ENCODE results near the gene ZC3H7B. TPM values are rescaled to one million over a fixed set of nuclear protein-coding genes. Genes with fewer than 3 reads are reported as not detected.
"Not testable (repeated sequence)": the region's sequence is repeated elsewhere in the genome, so short reads cannot be mapped to it uniquely, and the experiment has no call there.

The ZC3H7B gene
- polyA plus RNA-seq, 3 donors, result 93.3 to 102 (median 96.9) TPM

DNA sequence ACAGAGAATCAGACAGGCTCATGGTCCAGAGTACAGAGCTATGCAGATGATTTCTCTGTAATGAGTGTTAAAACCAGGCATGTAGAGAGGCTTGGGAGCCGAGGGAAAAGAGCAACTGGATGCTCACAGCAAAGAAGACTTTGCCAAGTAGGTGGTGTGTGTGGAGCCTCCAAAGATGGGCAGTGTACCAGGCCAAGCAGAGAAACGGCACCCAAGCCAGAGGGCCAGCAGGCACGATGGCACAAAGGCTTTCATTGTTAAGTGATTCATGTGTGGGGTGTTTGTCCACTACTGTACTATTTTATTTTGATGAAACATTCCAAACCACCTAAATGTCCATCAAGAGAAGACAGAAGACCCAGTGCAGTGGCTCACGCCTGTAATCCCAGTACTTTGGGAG, 26.5 kb upstream of the ZC3H7B start:
- DNase-seq, result no peak

GRCh38 chr22:41280065-41280464, 21.3 kb upstream of the ZC3H7B start:
- no peak for DNase-seq

GRCh38 chr22:41280854-41281253, 20.5 kb upstream of the ZC3H7B start:
- DNase-seq, result no peak

GRCh38 chr22:41284465-41284864, 16.9 kb upstream of the ZC3H7B start:
- no peak for DNase-seq

DNA sequence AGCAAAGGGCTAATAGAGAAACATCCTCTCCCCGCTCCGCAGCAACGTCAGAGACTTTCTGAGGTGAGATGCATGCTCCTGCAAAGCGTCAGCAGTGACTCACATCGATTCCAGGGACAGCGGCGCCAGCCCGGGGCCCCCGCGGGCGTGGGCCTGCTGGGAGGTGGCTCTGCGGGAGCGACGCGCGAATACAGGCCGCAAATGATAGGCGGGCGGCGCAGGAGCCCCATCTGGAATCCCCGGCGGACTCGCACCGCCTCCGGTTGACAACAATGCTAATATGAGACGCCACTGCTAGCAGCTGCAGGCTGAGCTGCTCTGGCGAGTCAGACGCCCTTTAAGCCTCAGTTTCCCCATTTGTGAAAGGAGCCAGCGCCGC, 15.9 kb upstream of the ZC3H7B start:
- no peak for DNase-seq

DNA sequence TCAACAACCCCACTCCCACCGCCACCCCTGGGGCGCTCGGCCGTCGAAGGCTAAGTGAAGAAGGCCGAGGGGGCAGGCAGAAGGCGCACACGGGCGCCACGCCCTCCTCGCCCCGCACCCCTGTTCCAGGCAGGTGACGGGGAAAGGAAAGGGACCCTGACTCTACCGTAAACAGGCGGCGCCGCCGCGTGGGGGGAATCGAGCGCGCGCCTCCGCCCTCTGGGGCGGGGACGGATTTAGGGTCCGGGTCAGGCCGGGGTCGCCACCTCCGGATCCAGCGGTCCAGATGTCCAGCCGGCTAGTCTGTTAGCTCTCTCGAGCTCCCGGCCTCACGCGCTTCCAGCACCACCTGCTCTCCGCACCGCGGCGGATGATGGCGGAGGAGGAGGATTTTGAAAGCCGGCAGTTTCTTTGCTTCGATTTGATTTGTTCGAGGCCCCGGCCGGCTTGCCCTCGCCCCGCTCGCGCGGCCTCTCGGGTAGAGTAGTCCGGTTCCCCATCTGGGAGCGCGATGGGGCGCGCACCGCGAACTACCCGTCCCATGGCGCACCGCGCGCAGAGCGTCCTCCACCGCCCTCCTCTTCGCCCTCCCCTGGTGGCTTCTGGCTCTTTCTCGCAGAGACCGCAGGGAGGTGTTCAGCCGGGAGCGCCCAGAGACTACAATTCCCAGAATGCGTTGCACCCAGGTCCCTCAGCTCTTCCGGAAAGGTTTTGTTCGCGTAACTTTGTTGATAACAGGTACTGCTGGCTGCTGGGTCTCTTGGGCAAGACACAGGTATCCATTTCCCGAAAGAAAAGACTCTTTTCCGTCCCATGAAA, 15.3 kb upstream of the ZC3H7B start, which contains the start of gene RANGAP1:
Gene RANGAP1 (minus strand): TSS at position 368 of the 819 bp plus-strand sequence. CDS start 5,143 bp downstream, outside the sequence.
- DNase-seq, result peak; percentile 99

- DNase-seq, result no peak
Measured at GRCh38 chr22:41286639-41287091, 14.7 kb upstream of the ZC3H7B start.

DNA sequence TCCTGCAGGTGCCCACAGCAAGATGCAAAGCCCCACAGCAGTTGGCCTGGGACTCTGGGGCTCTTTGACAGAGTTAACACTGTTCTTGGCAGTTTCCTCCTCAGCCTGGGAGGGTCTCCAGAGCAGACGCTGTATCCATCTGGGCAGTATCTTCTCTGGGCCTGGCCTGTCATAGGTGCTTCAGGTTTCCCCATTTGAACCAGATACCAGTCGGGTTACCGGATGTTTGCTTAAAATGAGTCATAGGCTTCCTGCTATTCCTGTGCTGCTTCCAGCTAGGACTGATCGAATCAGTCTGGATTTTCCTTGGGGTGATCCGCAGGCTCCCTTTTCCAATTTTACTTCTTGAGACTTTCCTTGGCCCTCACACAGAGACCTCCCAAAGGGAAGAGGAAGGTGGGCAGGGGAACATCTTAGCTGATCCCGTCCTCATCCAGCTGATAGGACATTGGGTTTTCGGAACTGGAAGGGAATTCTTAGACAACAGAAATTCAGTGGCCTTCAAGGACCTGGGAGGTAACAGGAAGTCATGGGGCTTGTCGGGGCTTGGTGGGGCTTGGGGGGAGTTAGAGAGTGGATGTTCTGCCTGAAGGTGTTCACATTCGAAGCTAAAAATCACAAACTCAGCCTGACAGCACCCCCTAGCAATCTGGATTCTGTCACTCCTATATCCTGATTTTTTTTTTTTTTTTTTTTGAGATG, 12.9 kb upstream of the ZC3H7B start:
- no peak for DNase-seq

GRCh38 chr22:41289671-41290070, 11.7 kb upstream of the ZC3H7B start:
- no peak for DNase-seq

DNA sequence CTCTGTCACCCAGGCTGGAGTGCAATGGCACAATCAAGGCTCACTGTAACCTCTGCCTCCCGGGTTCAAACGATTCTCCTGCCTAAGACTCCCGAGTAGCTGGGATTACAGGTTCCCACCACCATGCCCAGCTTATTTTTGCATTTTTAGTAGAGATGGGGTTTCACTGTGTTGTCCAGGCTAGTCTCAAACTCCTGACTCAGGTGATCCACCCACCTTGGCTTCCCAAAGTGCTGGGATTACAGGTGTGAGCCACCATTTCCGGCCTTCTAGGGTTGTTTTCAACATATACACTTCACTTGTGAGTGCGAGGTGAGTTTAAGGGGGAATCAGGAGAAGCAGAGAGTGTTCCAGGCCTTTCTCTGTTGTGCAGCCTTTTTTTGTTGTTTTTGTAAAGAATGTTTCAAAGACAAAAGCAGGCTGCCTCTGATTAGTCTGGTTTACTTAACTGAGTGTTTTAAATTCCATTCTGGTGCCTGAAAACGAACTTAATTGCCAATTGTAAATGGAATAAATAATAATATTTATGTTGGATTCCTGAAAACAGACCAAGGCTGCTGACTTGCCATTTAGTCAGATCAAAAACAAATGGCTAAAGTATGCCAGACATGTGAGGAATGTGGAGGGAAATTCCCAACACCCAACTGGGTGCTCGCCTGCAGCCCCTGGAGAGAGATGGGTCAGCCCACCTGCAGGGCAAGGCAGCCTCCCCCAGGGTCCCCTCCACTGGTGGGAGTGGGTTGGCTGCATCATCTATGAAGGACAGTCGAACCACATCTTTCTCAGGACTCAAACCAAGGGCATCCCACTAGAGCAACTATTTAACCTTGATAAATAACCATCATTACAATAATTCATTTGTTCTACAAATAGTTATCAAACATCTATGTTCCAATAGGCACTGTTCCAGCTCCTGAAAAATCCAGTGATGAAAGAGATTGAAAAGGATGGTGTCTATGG, 10.8 kb upstream of the ZC3H7B start:
- no peak for DNase-seq

DNA sequence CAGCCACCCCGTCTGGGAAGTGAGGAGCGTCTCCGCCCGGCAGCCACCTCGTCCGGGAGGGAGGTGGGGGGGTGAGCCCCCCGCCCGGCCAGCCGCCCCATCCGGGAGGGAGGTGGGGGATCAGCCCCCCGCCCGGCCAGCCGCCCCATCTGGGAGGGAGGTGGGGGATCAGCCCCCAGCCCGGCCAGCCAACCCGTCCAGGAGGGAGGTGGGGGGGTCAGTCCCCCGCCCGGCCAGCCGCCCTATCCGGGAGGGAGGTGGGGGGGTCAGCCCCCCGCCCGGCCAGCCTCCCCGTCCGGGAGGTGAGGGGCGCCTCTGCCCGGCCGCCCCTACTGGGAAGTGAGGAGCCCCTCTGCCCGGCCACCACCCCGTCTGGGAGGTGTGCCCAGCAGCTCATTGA, 6.5 kb upstream of the ZC3H7B start:
- DNase-seq, result not testable (repeated sequence)

- no peak for DNase-seq
Measured at GRCh38 chr22:41296826-41297667, 4.3 kb upstream of the ZC3H7B start.

- no peak for DNase-seq
Measured at GRCh38 chr22:41300661-41301060, 664 bp upstream of the ZC3H7B start.

- no peak for DNase-seq
Measured at GRCh38 chr22:41302021-41302767, 869 bp downstream of the ZC3H7B start.

GRCh38 chr22:41302811-41303210, 1.5 kb downstream of the ZC3H7B start:
- DNase-seq, result no peak

GRCh38 chr22:41305646-41306045, 4.3 kb downstream of the ZC3H7B start:
- no peak for DNase-seq

GRCh38 chr22:41308054-41308453, 6.7 kb downstream of the ZC3H7B start:
- no peak for DNase-seq

- no peak for DNase-seq
Measured at GRCh38 chr22:41308544-41308947, 7.2 kb downstream of the ZC3H7B start.

GRCh38 chr22:41310336-41310735, 9.0 kb downstream of the ZC3H7B start:
- no peak for DNase-seq

- no peak for DNase-seq
Measured at GRCh38 chr22:41311487-41311886, 10.2 kb downstream of the ZC3H7B start.

All from renal pelvis (tissue), 4 donors.